Naive B cell (primary cell): ENCODE measurements around the gene FCGR3A. TPM values are rescaled to one million over a fixed set of nuclear protein-coding genes. Genes with fewer than 3 reads are reported as not detected.

Experiments used
- ATAC-seq, 2 donors: fragments of 150-1000 bp; cut with Tn5 transposase; 2 replicates each; pipeline ENCODE4 v1.10.0; 2021; ENCODE audit warnings: low read depth in 2 of 2, mild to moderate bottlenecking in 2 of 2, moderate library complexity in 2 of 2
- DNase-seq: peaks from one replicate; pipeline ENCODE4 v3.0.0; 2022
- H3K27ac Mint-ChIP-seq, 6 donors: one replicate each; pipeline ENCODE4 v1.8.0; 2020 to 2022; ENCODE audit warnings: mild to moderate bottlenecking in 6 of 6, mixed read lengths in 6 of 6, moderate library complexity in 5 of 6, inconsistent platforms in 2 of 6
- H3K27me3 Mint-ChIP-seq, 3 donors: one replicate each; pipeline ENCODE4 v1.8.0; 2021 to 2022; ENCODE audit warnings: mixed read lengths in 3 of 3, mild to moderate bottlenecking in 1 of 3
- H3K36me3 Mint-ChIP-seq, 2 donors: one replicate each; pipeline ENCODE4 v1.8.0; 2020 to 2022; ENCODE audit warnings: mixed read lengths in 2 of 2, inconsistent platforms in 1 of 2, mild to moderate bottlenecking in 1 of 2
- H3K4me1 Mint-ChIP-seq, 3 donors: one replicate each; pipeline ENCODE4 v1.8.0; 2020 to 2022; ENCODE audit warnings: mixed read lengths in 3 of 3, inconsistent platforms in 1 of 3, mild to moderate bottlenecking in 1 of 3, moderate library complexity in 1 of 3
- H3K4me3 Mint-ChIP-seq, 8 donors: one replicate each; pipeline ENCODE4 v1.8.0; 2020 to 2022; ENCODE audit warnings: mild to moderate bottlenecking in 8 of 8, mixed read lengths in 8 of 8, moderate library complexity in 8 of 8, inconsistent platforms in 2 of 8
- H3K9me3 Mint-ChIP-seq, 7 donors: one replicate each; pipeline ENCODE4 v1.8.0; 2020 to 2022; ENCODE audit warnings: mixed read lengths in 7 of 7, mild to moderate bottlenecking in 5 of 7, inconsistent platforms in 2 of 7, moderate library complexity in 1 of 7
- polyA plus RNA-seq, 6 donors: library from polyadenylated mRNA; unstranded; fragments of 300-500 nt; fragmentation: Illumina TruSeq; gene quantifications; one replicate each; pipeline ENCODE4 v1.2.3, GENCODE V29; 2021; ENCODE audit warnings: low read depth in 6 of 6

Gene FCGR3A
- polyA plus RNA-seq, 6 donors from 2014 or later, result 0.33 to 3.1 (median 1.3) TPM

DNA sequence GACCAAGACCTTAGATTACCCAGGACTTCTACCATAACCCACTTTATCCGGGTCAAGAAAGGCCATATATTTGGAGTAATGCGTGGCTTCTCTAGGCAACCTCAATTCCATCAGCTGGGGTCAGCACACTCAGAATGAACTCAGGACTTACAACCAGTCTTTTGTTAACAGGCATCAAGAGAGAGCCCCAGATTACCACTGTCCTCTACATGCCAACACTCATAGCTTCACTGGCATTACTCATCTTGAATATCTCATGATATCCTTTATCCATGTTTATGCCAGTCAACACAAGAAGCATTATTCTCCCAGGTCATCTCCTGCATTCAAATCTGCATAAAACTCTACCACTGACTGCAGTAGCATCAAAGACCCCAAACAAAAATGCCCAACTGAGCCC lies 51.0 kb downstream of the FCGR3A start:
- no peaks in the 10 kb centered on the region for H3K36me3 Mint-ChIP-seq
- DNase-seq, result no peak
- peaks cover 23 to 68% (median 64%) of the 10 kb centered on the region in 3 donors for H3K27me3 Mint-ChIP-seq

DNA sequence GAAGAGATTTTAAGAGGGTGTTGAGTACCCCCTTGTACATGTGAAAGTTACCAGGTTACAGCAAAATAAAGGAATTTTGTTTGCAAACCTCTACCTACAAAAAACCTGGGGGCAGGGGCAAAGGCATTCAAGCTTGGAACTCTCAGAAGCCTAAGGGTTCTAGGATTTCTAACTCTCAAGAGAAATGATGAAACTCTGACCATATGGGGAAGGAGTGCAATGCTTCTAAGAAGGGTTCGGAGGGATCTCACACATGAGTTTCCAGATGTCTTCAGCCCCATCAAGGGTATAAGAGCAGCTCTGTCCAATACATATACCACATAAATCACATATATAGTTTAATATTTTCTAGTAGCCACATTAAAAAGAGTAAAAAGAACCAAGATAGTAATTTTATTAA lies 51.7 kb downstream of the FCGR3A start:
- peaks cover 29 to 68% (median 65%) of the 10 kb centered on the region in 3 donors for H3K27me3 Mint-ChIP-seq
- no peak overlapping the region for H3K4me3 Mint-ChIP-seq
- H3K9me3 Mint-ChIP-seq, result peaks cover 0 to 1% (median 0%) of the 10 kb centered on the region in 7 donors
- peaks cover 6 to 9% (median 7%) of the 10 kb centered on the region in 3 donors for H3K4me1 Mint-ChIP-seq
- ATAC-seq (no peak), DNase-seq (no peak)
- no peaks in the 10 kb centered on the region for H3K36me3 Mint-ChIP-seq
- H3K27ac Mint-ChIP-seq, result no peak overlapping the region

More for the DNA sequence above, 51.0 kb downstream of the FCGR3A start:
- Mint-ChIP-seq H3K4me1 (peaks cover 6 to 9% (median 7%) of the 10 kb centered on the region in 3 donors), H3K27ac (no peak overlapping the region), H3K9me3 (peaks cover 0 to 1% (median 0%) of the 10 kb centered on the region in 7 donors), H3K4me3 (no peak overlapping the region)
- ATAC-seq, result no peak

DNA sequence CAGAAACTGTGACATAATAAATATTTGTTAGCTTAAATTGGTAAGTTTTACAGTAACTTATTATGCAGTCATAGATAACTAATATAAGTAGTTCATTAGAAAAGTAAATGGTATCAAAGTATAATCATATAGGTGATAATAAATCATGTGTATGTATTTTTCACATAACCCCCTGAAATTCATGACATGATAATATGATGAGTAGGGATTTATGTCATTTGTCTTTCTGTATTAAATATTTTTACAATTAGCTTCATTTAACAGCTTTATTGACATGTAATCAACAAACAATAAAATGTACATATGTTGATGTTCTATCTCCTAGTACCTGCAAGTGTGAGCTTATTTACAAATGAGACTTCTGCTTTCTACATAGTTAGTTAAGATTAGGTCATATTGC lies 54.1 kb downstream of the FCGR3A start:
- DNase-seq, result no peak

DNA sequence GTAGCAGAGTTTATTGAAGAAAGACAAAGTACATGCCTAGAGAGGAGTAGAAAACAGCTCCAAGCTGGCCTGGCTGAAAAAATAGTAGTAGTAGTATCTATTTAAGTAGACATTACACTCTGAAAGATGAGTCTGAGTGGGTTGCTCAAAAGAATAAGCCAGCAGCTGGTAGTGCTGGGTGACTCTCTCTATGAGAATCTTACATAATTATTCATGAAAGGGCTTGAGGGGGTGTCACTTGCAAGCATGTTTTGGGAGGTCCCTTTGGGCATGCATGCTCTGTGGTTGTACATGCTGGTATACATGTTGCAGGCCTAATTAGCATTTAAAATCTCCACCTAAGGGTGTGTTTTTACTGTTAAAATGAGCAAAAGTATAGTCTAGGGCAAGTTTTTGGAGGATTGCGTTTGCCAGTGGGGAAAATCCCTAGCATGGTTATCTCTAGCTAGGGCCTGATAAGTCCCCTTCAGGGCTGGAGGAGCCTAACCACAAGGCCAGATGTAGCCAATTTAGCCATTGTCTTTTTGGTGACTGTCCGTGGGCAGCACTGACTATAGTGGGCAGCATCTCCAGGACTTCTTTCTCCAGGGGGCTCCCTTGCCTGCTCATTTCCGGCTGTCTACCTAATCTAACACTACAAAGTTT lies 55.4 kb downstream of the FCGR3A start:
- peaks cover 62 to 75% (median 69%) of the 10 kb centered on the region in 3 donors for H3K27me3 Mint-ChIP-seq

More for the DNA sequence above, 54.1 kb downstream of the FCGR3A start:
- no peak overlapping the region for H3K27ac Mint-ChIP-seq
- H3K36me3 Mint-ChIP-seq, result no peaks in the 10 kb centered on the region
- H3K27me3 Mint-ChIP-seq, result peaks cover 49 to 71% (median 70%) of the 10 kb centered on the region in 3 donors
- no peak overlapping the region for H3K4me3 Mint-ChIP-seq
- no peak for ATAC-seq
- peaks cover 6 to 12% (median 9%) of the 10 kb centered on the region in 3 donors for H3K4me1 Mint-ChIP-seq
- H3K9me3 Mint-ChIP-seq, result peaks cover 0 to 2% (median 0%) of the 10 kb centered on the region in 7 donors

DNA sequence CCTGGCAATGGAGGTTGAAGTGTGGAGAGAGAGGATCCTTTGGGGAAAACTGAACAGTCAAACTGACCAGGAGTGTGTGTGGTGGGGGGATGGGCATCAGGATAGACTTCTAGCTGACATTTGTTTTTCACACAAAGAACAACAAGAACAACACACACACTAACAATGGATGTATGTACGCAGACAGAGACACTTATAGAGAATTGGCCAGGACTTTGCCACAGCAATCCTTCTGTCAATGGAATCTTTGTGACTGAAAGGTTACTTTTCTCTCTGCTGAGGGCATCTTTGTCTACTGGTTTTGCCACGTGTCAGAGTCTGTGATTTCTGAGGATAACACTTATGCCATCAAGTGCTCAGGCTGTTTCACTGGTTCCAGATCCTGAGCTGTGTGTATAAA lies 56.8 kb downstream of the FCGR3A start:
- Mint-ChIP-seq H3K36me3 (no peaks in the 10 kb centered on the region), H3K27ac (peak overlapping the region in 1 of 6 donors; percentile 89)
- ATAC-seq, result no peak

More for the DNA sequence above, 55.4 kb downstream of the FCGR3A start:
- no peaks in the 10 kb centered on the region for H3K36me3 Mint-ChIP-seq
- H3K9me3 Mint-ChIP-seq, result peaks cover 0 to 2% (median 0%) of the 10 kb centered on the region in 7 donors
- DNase-seq (no peak), ATAC-seq (no peak)
- H3K27ac Mint-ChIP-seq, result no peak overlapping the region
- H3K4me1 Mint-ChIP-seq, result peaks cover 0 to 5% (median 0%) of the 10 kb centered on the region in 3 donors
- no peak overlapping the region for H3K4me3 Mint-ChIP-seq

More for the DNA sequence above, 56.8 kb downstream of the FCGR3A start:
- H3K27me3 Mint-ChIP-seq, result peaks cover 70 to 83% (median 72%) of the 10 kb centered on the region in 3 donors
- DNase-seq, result no peak
- peaks cover 0 to 5% (median 0%) of the 10 kb centered on the region in 3 donors for H3K4me1 Mint-ChIP-seq
- peaks cover 0 to 2% (median 0%) of the 10 kb centered on the region in 7 donors for H3K9me3 Mint-ChIP-seq
- H3K4me3 Mint-ChIP-seq, result no peak overlapping the region

Other genes starting within 250 kb of the FCGR3A start
- gene MPZ, start 239.8 kb downstream of the FCGR3A start, polyA plus RNA-seq, result not detected
- 100 to 1,000 TPM; 186 to 393 (median 238) TPM for gene SDHC, start 235.4 kb downstream of the FCGR3A start, polyA plus RNA-seq
- not detected for gene CFAP126, start 181.9 kb downstream of the FCGR3A start, polyA plus RNA-seq
- gene FCGR2A, start 44.4 kb downstream of the FCGR3A start, polyA plus RNA-seq, result 1 to 10 TPM in 4 of 6 donors, under 1 TPM in 2; 0.23 to 5.0 (median 1.4) TPM
- gene HSPA6, start 25.3 kb downstream of the FCGR3A start, polyA plus RNA-seq, result under 1 TPM in 2 of 6 donors, not detected in 4; 0.12 to 0.13 TPM
- gene FCGR3B, start 81.4 kb upstream of the FCGR3A start, polyA plus RNA-seq, result 1 to 10 TPM in 3 of 6 donors, under 1 TPM in 1, not detected in 2; 0.27 to 9.4 (median 1.1) TPM
- 100 to 1,000 TPM; 232 to 404 (median 304) TPM for gene FCGR2B, start 113.3 kb upstream of the FCGR3A start, polyA plus RNA-seq
- 1,000 to 10,000 TPM in 1 of 6 donors, 100 to 1,000 TPM in 5; 625 to 1,343 (median 750) TPM for gene FCRLA, start 157.4 kb upstream of the FCGR3A start, polyA plus RNA-seq
- gene FCRLB, start 171.7 kb upstream of the FCGR3A start, polyA plus RNA-seq, result 1 to 10 TPM; 3.9 to 7.3 (median 5.3) TPM
- gene DUSP12, start 200.0 kb upstream of the FCGR3A start, polyA plus RNA-seq, result 100 to 1,000 TPM in 1 of 6 donors, 10 to 100 TPM in 5; 58.2 to 109 (median 66.5) TPM
- gene ATF6, start 216.5 kb upstream of the FCGR3A start, polyA plus RNA-seq, result 10 to 100 TPM; 12.0 to 15.3 (median 14.3) TPM